HG02970 (cell line): ENCODE results near the gene PLA2G15.

Experiments used
- ATAC-seq: cut with Tn5 transposase; IDR thresholded peaks from one replicate; pipeline ENCODE4 v1.9.1; 2021; ENCODE audit warnings: mild to moderate bottlenecking, moderate library complexity, moderate number of reproducible peaks; ENCODE audit not compliant: unreplicated experiment, low FRiP score

PLA2G15 gene, protein sequence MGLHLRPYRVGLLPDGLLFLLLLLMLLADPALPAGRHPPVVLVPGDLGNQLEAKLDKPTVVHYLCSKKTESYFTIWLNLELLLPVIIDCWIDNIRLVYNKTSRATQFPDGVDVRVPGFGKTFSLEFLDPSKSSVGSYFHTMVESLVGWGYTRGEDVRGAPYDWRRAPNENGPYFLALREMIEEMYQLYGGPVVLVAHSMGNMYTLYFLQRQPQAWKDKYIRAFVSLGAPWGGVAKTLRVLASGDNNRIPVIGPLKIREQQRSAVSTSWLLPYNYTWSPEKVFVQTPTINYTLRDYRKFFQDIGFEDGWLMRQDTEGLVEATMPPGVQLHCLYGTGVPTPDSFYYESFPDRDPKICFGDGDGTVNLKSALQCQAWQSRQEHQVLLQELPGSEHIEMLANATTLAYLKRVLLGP

DNA sequence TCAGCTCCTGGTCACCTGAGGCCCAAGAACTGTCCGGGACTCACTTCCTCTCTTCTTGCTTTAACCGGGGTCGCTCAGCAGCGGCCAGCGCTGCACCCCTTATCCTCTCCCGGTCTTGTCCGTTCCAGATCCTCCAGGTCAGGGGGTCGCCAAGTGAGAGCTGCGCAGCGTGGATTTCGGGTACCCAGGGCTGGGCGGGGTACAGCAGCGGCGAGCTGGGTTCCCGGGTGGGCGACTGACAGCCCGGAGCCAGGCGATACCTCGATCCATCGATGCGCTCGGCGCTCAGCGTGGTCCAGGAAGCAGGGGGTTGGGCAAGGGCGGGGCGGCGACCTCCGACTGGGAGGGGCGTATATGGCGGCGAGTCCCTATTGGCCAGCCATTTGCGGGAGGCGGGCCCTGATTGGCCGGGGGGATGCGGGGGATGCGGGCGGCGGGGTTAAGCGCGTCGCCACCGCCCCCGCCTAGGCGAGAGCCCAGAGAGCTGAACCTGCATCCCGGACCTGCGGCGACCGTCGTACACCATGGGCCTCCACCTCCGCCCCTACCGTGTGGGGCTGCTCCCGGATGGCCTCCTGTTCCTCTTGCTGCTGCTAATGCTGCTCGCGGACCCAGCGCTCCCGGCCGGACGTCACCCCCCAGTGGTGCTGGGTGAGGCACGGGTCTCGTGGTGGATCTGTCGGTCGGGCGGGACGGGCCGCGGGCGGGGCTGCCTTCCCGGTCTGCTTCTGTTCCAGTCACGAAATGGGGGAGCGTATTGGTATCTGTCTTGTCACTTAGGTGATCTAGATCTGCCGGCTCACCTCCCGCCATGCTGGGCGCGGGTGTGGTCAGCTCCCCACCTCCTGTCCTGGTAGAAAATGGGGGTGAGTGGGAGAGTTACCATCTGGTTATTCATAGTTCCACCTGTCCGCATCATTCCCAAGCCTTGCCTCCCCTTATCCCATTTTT is at the start of gene PLA2G15:
Gene PLA2G15, plus strand, starts transcription at position 471 of the 951 bp plus-strand sequence. Its CDS starts 54 bp downstream, at position 525.
- peak; percentile 74 for ATAC-seq

DNA sequence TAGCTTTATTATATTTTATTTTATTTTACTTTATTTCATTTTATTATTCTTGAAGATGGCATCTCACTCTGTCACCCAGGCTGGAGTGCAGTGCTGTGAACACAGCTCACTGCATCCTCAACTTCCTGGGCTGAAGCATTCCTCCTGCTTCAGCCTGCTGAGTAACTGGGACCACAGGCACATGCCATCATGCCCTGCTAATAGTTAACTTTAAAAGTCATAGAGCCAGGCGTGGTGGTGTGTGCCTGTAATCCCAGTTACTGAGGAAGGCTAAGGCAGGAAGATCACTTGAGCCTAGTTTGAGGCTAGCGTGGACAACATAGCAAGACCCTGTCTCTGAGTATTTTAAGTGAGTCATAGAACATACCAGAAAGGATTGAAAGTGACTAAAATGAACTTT is 47.9 kb upstream of the PLA2G15 start:
- no peak for ATAC-seq

DNA sequence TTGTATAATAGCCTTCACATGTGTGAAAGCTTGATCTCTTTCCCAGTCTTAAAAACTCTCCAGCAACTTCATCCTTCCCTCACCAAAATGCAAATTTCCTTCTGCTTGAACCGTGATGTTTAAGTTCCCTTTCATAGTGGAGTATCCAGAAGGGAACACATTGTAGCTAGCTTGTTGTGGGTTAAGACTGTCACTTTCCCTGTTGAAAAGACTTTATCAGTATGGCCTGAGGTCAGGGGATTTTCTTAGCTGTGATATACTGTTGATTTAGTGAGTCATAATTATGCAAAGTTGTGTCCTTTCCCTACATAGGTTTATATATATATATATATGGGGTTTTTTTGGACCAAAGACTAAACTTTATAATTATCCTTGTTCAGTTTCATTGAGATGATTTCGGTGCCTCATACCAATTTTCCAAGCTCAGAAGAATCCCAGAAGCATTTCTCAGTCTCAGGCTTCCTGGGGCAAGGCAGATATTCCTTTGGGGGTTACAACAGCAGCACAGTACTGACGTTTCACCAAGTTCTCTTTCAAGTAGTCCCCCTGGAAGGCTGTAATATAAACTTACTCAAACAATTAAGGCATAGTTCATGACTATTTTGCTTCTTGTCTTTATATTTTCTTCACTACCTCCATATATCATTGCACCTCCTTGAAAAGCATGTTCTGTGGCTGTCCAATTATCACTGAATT is 44.9 kb upstream of the PLA2G15 start:
- ATAC-seq = no peak

DNA sequence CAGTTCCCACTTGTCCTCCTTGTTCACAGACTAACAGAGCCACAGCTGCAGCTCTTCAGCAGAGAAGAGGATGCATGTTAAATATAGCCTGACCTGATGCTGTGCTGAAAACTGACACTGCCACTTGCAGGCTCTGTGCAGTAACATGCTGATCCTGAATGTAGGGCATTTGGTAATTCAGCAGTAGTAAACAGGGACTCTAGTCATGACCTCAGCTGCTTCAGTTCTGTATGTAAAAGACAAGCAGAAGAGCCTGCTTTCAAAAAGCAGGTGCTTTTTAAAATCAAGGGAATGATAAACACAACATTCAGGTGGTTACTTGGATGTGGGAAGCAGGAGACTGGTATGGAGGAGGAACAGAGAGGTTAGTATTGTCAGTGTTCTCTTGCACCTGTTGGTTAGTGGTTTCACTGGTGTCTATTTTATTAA is 43.1 kb upstream of the PLA2G15 start:
- no peak for ATAC-seq

DNA sequence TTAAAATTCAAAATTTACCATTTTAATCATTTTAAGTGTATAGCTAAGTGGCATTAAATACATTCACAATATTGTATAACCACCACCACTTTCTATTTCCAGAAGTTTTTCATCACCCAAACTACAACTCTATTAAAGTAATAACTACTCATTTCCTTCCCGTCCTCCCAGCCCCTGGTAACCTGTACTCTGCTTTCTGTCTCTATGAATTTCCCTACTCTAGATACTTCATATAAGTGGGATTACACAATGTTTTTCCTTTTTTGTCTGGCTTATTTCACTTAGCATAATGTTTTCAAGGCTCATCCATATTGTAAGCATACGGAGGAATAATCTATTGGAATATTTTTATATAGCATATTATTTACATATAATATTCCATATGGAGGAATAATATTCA is 38.9 kb upstream of the PLA2G15 start:
- ATAC-seq = no peak

DNA sequence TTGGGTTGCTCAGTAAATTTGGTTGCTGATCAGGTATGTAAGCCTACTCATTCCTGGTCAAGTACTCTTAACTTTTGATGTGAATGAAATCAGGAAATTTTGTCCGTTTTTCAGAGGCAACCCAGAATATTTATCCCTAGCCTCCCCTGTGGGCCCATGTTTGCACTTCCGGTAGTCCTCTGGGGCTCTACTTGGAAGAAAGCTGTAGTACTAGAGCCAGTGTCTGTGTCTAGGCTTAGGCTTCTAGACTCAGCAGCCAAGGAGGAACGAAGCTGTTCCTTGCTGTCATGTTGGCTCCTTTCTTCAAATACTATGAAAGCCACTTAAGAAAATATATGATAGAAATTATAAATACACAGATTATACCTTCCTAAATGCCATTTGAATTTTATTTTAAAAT is 30.4 kb upstream of the PLA2G15 start:
- no peak for ATAC-seq

DNA sequence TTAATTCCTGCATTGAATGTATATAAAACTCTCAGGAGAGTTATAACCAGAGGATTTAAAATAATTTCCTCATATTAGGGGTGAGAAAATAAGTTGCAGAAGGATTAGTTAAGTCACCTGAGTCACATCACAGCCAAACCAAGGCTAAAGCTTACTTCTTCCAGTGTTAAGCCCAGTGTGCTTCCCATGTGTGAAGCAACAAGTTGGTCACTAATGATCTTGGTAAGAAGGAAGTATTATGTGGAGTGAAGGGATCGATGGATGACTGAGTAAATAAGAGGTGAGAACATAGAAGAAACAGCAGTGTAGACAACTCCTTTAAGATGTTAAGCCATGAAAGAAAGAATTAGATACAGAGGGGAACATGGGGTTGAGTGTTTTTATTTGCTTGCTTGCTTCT is 29.9 kb upstream of the PLA2G15 start:
- no peak for ATAC-seq

DNA sequence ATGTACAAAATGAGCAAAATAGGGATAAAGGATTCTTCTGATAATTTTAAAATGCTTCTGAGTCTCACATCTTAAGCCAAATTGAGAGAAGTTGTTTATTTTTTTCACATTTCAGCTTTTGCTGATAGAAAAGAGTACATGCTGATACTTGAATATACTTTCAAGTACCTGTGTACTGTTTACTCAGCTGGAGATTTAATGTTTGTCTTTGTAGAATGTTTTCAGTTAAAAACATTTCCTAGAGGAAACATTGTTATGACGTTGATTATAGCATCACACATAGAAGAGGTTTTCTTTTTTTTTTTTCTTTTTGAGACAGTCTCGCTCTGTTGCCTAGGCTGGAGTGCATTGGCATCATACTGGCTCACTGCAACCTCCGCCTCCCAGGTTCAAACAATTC is 28.9 kb upstream of the PLA2G15 start:
- ATAC-seq = no peak

DNA sequence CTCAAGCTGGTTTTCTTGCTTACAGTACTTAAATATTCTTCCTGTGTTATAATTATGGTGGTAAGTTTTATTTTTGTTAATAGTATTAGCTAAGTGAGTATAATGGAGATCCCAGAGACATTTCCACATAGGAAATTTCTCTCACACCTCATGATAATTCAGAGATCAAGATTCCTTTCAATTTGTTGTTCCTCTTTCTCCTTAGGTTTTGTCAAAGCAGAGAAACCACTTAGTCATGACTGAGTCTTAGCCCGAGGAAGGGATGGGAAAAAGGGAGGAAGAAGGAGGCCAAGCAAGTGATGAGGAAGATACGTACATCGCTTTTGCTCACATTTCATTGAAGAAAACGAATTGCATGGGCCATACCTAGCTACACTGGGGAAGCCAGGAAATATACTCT is 27.7 kb upstream of the PLA2G15 start:
- ATAC-seq = no peak

DNA sequence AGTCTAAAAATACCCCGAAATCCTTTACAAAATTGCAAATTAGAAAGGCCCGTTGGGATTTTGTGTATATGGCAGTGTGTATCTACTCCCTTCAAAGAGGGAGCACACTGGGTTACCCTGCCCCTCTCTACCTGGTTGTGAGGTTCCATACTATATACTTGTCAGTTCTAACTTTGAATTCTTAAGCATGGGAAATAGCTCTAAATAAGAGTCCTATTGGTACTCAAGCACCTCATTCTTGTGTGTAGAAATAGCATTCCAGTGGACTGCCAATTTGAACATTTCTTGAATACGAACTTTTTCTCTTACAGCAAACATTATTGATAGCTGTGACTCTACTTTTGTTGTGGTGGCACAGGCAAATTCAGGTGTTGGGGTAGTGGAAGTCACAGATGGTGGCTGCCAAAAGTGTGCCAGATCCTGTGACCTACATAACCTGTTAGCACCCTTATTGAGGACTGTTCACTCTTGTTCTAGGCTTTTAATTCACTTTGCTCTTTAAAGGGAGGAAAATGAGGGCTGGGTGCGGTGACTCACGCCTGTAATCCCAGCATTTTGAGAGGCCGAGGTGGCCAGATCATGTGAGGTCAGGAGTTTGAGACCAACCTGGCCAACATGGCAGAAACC is 25.3 kb upstream of the PLA2G15 start:
- no peak for ATAC-seq

DNA sequence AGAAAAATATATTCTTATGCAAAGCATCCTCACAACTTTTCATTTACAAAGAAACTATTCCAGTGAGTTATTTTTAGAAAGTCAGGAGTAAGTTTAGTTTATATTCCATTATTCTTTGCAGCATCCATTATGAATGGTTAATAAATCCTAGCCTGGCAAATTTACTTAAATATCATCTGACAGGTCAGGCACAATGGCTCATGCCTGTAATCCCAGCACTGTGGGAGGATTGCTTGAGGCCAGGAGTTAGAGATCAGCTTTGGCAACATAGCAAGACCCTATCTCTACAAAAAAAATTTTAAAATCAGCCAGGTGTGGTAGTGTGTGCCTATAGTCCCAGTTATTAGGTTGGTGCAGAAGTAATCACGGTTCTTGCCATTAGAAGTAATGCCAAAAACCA is 22.1 kb upstream of the PLA2G15 start:
- no peak for ATAC-seq

DNA sequence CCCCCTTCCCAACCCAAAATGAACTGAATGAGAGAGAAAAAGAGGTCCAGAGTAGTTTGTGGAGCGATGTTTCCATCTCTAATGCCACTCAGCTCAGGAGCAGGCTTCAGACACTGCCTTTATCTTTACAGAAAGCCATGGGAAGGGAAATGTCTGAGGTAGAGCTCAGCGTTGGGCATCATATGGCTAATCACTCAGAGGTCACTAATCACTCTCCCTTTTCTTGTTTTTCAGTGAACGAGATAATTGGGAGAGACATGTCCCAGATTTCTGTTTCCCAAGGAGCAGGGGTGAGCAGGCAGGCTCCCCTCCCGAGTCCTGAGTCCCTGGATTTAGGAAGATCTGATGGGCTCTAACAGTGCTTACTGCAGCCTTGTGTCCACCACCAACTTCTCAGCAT is 19.1 kb upstream of the PLA2G15 start:
- no peak for ATAC-seq

DNA sequence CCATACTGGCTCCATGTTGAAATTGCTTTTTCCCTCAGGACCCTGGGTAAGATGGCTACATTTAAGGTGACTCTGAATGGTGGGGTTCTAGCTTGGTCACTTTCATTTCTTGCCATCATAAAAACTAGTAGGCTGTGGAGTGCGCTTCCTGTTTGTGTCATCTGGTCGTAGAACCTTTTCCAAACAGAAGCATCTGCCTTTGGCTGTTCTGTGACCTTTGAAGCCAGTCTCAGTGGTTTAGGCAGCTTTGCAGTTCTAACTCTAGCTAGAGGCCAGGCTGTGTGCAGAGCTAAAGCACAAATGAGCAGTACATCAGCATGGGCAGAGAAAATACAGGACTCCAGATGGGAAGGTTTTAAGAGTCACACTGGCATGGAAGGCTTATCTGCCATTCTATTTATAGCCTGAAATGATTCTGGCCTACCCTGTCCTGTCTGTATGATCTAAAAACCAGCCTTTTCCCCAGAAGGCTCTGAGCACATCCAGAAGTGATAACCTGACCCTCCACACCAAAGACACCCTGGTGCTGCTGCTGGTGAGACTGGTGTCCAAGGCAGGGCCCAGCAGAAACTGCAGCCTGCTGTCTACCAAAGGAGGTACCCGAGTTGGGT is 17.9 kb upstream of the PLA2G15 start:
- no peak for ATAC-seq

DNA sequence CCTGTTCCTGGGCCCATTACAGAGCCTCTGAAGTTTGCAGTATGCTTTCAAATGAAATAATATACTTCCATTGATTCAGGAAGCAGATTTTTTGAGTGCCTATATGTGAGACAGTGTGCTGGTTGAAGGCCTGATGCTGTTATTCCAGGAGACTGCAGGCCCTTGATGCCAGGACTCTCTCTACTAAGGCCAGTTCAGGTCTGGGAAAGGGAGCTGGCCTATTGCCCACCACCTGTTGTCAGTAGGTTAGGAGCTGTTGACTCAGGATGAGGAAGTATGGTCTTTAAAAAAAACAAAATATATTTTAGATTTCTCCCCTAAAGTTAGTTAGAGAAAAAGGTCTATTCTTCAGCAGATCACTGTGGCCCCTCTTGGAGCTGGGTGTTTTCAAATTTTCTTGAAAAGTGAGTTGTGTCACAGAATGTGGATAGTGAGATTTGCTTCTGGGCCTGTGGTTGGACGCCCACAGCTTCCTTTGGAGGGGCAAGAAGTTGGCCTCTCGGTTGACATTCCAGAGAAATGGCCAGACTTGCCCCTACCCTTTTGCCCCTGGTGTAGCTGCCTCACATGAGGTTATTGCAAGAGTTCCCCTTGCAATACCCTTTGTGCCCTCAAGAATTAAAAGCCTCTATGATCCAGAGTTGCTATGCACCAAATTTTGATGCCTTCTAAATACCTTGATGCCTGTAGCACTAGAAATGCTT is 17.2 kb upstream of the PLA2G15 start:
- no peak for ATAC-seq

DNA sequence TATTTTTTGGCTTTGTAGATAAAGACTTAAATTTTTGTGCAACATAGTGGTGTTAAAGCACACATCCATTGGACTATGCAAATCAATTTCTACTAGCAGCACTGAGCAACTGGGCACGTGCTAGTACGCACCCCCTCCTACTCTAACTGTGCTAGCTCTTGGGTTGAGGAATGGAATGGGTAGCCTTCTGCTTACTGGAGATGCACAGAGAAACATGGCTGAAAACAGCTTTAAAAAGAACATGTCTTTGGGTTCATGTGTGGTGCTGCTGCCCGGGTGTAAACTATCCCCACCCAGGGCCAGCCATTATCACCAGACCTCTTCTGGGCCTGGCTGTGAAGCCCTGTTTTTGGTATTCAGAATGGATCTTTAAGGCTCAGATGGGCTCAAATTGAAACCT is 16.5 kb upstream of the PLA2G15 start:
- ATAC-seq = no peak

DNA sequence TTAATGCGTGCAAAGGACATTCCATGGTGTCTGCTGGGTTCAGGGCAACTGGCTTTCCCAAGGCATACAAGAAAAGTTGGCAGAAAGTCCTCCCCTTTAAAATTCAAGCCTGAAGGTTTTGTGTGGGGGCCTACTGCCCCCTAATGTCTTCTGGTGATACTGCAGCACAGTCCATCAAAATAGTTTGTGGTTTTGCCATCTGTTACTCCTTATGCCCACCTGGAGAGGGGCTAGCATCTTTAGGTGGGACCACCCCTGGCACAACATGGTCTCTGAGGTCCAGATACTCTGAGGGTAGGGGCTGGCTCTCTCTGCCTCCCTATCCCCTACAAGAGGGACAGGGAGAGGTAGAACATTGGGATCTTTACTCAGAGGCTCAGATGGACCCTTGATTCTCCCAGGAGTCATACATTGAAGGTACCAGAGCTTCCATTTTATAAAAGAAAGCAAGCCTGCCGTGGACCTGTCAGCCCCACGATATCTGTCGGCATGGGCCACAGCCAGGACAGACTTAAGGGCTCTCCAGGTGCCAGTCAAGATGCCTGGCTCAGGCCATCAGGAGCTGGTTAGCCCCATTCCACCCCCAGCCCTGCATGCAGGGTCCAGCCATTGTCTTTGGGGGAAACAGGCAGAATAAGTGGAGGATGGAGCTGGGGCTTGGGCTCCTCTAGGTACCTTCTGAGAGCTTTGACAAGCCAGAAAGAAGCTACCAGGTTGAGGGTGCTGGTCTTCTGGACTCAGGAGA is 15.6 kb upstream of the PLA2G15 start:
- no peak for ATAC-seq

DNA sequence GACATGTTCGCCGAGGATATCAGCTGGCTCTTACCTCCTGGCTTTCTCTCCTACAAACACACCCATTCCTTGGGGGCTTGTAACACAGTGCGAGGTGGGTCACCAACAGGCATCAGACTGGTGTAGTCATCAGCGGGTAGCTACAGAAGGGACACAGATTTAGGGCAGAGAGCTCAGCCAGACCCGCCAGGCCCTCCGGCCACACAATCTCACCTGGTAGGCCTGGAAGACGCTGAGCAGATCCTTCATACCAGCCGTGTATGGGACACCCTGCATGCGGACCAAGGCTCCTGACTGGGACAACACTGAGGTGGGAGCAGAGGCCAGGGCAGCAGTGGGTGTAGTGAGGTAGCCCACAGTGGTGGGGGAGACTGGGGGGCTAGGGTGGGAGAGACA is 15.0 kb upstream of the PLA2G15 start:
- ATAC-seq = no peak

DNA sequence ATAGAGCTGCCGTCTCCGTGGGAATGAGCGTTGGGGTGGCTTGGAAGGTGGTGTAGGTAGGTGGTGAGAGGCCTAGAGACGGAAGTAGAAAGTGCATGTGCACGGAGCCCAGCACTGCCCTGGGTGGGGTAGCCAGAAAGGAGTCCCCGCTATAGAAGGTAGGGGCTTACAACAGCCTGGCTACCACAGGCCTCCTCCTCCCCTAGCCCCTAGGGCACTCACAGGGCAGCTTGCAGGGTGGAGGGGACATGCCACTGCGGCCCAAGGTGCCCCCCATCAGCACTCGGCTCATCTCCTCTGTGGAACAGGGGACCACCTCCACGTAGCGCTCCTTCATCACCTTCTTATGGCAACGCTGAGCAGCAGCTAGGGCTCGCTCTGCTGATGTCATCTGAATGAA is 14.2 kb upstream of the PLA2G15 start:
- no peak for ATAC-seq
